Stimulated activated CD4-positive, alpha-beta T cell treated with anti-CD3 and anti-CD28 coated beads, Interleukin-15, amount 100 ng/mL, for 1 hour (primary cell): ENCODE results near the gene CTSA.
"Not testable (repeated sequence)": the region's sequence is repeated elsewhere in the genome, so short reads cannot be mapped to it uniquely, and the experiment has no call there.

Experiments
- DNase-seq, 2 donors: peaks; one replicate each; pipeline ENCODE4 v3.0.0-alpha.2; 2020; ENCODE audit warnings: low read depth in 1 of 2, low spot score in 1 of 2

Gene CTSA

GRCh38 chr20:45917790-45918141 lies 26.6 kb downstream of the CTSA start:
- DNase-seq = no peak

DNA sequence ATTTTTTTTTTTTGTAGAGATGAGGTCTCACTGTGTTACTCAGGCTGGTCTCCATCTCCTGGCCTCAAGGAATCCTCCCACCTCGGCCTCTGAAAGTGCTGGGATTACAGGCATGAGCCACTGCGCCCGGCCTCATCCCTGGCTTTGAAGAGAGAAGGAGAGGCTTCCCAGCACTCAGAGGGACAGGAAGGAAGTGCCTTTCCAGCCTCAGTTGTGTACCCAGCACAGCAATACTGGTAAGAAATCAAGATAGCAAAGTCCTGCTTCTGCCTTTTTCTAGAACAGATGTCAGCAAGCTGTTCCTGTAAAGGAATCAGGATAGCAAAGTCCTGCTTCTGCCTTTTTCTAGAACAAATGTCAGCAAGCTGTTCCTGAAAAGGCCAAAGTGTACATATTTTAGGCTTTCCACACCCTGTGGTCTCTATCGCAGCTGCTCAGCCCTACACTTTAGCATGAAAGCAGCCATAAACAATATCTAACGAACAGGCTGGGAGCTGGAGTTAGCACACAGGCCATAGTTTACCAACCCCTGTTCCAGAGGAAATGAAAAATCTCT lies 27.1 kb downstream of the CTSA start:
- DNase-seq = no peak

- no peak for DNase-seq
Measured at GRCh38 chr20:45918779-45919537, 27.8 kb downstream of the CTSA start.

- no peak for DNase-seq
Measured at GRCh38 chr20:45919542-45920399, 28.6 kb downstream of the CTSA start.

DNA sequence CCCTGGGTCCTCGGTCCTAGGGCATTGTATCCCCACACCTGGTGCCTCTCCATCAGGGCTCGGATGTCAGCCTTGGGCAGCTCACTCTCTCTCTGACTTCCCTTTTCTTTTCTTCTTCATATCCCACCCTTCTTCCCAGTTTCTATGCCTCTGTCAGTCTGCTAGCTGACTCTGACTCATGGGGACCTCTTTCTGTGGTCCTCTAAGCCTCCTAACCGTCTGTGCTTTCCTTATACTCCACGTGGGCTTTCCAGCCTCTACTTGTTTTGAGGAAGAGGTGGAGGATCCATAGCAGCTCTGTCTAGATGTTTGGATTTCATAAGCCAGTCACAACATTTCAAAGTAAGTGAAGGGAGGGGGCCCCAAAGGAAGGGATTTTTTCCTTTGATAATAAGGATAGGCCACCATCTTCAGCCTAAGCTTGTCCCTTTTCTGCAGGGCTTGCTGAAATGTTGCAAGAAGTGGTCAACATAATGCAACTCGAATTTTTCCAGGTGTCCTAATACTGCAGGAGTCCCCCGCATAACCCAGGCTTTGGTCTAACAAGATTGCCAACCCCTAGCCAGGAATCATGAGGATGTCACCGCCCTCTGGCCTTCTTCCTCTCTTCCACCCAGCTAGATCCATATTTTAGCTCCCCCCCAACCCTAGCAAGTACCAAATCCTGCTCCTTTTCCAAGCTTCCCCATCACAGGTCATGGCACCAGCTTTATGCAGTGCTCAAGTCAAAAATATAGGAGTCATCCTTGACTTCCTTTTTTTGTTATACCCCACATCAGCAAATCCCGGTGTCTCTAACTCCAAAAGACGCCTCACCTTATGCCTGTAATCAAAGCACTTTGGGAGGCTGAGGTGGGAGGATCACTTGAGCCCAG lies 29.6 kb downstream of the CTSA start:
- DNase-seq = no peak

- DNase-seq = no peak
Measured at GRCh38 chr20:45921337-45922189, 30.4 kb downstream of the CTSA start.

- no peak for DNase-seq
Measured at GRCh38 chr20:45924391-45925261, 33.5 kb downstream of the CTSA start.

DNA sequence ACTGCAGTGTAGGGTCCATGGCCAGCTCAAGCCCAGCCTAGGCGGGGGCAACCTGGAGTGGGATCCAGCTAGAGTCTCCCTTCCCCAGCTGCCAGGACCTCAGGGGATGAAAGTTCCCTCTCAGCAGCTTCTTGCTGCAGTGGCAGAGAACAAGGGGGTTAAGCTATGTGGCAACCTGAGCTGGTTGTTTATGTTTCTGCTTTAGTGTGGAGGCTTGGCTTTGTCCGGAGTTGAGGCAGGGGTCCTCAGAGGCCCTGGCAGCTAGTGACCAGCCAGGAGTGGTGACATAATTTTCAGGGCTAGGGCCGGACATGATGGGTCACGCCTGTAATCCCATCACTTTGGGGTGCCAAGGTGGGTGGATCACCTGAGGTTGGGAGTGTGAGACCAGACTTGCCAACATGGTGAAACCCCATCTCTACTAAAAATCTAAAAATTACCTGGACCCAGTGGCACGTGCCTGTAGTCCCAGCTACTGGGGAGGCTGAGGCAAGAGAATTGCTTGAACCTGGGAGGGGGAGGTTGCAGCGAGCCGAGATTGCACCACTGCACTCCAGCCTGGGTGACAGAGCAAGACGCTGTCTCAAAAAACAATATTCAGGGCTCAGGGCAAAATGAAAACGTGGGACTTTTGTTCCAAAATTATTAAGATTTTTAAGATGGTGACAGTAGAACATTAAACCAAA lies 34.8 kb downstream of the CTSA start:
- DNase-seq = no peak

DNA sequence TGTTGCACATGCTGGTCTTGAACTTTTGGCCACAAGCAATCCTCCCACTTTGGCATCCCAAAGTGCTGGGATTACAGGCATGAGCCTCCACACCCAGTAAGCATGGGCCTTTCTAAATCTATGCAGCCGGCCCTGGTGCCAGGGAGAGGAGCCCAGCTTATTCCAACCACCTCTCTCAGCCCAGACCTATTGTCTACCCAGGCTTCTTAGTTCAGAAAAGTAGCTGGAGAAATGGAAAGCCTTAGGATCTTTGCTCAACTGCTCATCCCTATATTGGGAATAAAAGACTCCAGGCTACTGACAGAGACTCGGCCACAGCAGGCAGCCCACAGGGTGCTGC lies 35.6 kb downstream of the CTSA start:
- DNase-seq = no peak

DNA sequence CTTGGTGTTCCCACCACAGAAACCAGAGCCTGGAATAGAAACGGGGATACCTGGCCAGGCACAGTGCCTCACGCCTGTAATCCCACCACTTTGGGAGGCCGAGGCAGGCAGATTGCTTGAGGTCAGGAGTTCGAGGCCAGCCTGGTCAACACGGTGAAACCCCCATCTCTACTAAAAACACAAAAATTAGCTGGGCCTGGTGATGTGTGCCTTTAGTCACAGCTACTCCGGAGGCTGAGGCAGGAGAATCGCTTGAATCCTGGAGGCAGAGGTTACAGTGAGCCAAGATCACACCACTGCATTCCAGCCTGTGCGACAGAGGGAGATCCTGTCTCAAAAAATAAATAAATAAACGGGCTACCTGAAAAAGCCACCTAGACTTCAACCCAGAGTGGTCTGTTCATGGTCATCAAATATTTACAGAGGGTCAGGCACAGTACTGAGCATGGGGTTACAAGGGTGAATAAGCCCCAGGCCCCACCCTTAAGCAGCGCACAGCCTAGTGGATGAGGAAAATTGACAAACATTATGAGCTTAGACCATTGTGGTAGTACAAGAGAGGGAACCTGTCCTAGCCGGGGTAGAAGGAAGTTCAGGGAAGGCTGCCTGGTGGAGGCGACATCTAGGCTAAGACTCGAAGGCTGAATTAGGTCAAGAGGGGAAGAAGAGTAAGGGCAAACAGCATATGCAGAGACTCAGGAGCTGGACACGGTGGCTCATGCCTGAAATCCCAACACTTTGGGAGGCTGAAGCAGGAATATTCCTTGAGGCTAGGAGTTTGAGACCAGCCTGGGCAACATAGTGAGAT lies 36.1 kb downstream of the CTSA start:
- DNase-seq = no peak

DNA sequence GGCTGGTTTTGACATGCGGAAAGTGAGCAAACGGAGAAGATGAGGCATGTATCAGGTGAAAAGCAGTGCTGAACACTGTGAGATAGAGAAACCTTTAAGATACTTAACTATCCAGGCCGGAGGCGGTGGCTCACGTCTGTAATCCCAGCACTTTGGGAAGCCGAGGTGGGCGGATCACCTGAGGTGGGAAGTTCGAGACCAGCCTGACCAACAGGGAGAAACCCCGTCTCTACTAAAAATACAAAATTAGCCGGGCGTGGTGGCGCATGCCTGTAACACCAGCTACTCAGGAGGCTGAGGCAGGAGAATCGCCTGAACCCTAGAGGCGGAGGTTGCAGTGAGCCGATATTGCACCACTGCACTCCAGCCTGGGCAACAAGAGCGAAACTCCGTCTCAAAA lies 40.5 kb downstream of the CTSA start:
- DNase-seq = not testable (repeated sequence)

- peak in 1 of 2 donors; percentile 31 for DNase-seq
Measured at GRCh38 chr20:45933266-45934045, 42.3 kb downstream of the CTSA start.

- no peak for DNase-seq
Measured at GRCh38 chr20:45934046-45934585, 43.0 kb downstream of the CTSA start.

DNA sequence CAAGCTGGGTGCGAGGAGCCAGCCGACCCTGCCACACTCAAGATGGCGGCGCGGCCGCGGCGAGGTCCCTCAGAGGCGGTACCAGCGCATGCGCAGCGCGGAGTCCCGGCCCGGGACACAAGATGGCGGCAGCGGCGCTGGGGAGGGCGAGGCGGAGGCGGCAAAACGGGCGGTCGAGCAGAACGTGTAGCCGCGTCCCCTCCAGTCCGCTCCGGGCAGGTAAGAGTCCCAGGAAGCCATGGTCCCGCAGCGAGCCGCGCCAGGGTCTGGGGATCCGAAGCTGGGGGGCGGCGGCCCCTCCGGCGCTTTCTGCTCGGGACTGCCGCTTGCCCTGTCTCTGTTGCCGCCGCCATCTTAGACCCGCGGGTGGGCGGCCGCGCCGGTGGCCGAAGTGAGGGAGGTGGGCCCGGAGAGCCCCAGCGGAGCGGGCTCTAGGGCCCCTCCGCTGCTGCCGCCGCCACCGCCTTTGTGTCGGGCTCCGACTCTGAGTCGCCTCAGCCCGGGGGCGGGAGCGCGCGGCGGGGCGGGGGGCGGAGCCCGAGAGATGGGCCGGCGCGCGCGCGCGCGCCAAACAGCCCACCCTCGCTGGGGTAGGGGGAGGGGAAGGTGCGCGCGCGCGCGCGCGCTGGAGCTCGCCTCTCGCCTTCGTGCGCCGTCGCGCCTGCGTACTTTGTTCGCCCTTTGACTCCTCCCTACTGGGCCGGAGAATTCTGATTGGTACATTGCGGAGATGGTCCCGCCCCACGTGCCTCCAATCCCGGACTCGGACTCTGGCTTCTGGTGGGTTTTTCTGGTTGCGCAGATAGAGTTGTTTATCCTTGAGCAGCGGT lies 43.7 kb downstream of the CTSA start, which contains the start of gene PCIF1:
Gene PCIF1 (plus strand): TSS at position 98 of the 830 bp plus-strand sequence. CDS start 4,317 bp downstream, outside the sequence.
- peak; percentile 97 to 98 for DNase-seq

- DNase-seq = no peak
Measured at GRCh38 chr20:45935416-45936046, 44.4 kb downstream of the CTSA start.
